Hindlimb muscle (tissue), 1 donor: Measurements from ENCODE around the gene CNNM3. TPM values are rescaled to one million over a fixed set of nuclear protein-coding genes. Genes with fewer than 3 reads are reported as not detected.

Experiments used
- DNase-seq: peaks from one replicate; pipeline ENCODE4 v3.0.0-alpha.2; 2013
- polyA plus RNA-seq: library from polyadenylated mRNA; unstranded; fragments of 120-200 nt; gene quantifications from one replicate; pipeline ENCODE4 v1.2.1, GENCODE V29; 2013; ENCODE audit not compliant: insufficient read length

CNNM3 gene
- polyA plus RNA-seq, 1 donor, result 24.5 TPM

DNA sequence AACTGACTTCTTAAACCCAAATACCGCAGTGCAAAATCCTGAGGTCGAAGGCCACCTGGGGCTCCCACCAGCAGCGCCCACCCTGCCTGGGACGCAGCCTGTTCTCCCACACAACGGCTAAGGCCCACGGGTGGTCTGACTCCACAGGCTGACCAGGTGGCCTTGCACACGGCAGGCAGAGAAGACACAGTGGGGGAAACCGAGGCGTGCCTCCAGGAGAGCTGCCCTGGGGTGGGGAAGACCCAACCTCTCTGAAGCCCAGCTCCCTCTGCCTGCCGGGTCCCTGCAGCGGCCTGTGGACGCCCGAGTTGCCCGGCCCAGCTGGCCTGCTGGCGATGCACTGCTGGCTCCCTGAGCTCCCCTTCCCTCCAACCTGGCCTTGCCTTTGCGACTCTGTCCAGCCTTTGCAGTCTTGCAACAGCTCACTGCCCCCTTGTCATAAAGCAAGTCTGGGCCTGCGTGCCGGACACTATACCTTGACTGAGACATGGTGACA is 63.5 kb downstream of the CNNM3 start:
- DNase-seq, result no peak

DNA sequence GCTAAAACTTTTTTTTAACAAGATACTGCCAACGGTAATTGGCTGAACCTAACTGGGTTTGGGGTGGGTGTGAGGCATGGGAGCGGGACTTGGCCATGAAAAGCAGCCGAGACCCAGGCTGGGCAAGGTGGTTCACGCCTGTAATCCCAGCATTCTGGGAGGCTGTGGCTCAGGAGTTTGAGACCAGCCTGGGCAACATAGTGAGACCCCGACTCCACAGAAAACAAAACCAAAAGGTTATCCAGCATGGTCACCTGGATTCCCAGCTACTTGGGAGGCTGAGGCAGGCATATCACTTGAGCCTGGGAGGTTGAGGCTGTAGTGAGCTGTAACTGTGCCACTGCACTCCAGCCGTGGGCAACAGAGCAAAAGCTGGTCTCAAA is 64.8 kb downstream of the CNNM3 start:
- no peak for DNase-seq

DNA sequence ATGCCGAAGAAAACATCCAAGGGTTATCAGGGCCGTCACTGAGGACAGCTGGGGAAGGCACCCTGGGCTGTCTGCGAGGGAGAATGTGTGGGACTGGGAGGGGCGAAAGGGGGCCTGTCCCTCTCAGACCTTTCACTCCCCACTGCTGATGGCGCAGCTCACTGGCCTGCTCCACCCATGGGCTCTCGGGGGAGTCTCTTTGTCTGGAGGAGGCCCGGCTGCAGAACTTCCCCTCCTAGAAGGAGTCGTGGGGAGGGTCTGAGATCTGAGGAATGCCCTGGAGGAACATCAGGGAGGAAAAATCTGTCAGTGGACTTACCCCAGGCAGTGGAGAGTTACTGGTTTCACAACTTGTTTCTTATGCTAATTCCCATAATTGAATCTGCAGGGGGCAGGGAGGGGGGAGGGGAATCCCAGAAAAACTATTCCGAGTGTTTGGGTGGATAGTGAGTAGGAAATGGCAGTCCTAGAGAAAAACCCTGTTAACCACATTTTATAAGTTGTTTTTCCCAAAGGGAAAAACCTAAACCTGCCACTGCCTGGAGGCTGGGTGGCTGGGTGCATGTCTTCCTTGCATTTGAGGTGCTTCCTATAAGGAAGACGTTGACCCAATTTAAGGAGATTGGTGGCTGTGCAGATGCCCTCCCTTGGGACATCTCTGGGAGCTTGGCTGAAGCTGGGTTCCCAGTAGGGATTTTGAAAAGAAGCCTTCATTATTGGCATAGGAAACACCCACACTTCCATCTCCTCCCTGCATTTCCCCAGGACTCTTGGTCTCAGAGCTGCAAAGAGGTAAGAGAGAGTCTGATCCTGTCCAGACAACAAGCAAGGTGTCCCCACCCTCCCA is 65.5 kb downstream of the CNNM3 start:
- no peak for DNase-seq

DNA sequence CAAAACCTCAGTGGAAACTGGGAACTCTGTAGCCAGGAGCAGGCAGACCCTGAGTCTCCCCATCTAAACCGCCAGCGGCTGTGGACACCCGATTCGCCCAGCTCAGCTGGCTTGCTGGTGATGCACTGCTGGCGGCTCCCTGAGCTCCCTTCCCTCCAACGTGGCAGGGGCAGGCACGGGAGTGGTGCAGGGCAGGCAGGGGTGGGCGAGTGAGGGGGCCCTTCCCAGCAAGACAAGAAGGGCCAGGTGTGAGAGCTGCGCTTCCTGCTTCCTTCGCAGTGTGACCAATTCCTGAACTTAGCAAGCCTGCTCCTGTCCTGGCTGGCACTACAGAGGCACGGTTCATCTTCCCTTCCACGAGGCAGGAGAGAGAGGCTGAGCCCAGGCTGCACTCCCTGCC is 66.2 kb downstream of the CNNM3 start:
- DNase-seq, result no peak

DNA sequence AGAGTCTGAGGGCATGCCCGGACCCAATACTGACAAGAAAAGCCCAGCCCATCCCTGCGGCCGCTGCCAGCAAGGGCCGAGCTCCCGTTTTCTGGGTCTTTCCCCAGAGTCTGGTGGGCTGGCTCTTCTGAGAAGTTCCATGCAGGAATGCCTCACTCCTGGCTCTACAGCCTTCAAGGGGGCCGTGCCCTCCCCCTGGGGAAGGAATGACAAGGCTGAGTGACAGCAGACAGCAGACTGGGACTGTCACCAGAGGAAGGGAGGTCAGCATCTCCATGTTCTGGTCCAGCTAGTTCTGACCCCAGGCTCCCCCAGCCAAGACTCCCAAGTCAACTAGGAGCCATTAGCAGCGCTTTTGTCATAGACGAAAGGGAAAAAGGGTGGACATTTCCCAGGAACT is 66.8 kb downstream of the CNNM3 start:
- no peak for DNase-seq

DNA sequence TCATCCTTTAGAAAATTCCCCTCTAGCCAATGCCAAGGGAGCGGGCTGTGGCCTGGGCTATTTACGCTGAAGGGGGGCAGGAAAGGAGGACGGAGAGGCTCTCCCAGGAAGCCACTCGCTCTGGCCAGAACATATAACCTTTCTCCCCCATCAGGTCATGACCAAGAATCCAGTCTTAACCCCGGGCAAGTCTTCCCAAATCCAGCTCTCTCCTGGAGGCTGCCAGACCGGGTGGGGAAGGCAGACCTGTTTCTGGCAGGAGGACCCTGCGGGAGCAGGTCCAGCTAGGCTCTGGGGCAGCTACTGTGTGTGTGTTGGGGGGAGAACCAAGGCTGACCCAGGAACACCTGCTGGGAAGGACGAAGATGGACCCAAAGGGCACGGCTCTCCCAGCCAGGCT is 67.2 kb downstream of the CNNM3 start:
- DNase-seq, result no peak

Other genes starting within 250 kb of the CNNM3 start
- gene KANSL3, start 178.0 kb upstream of the CNNM3 start, polyA plus RNA-seq, result 36.3 TPM
- 3.9 TPM for gene FER1L5, start 173.5 kb upstream of the CNNM3 start, polyA plus RNA-seq
- gene LMAN2L, start 76.2 kb upstream of the CNNM3 start, polyA plus RNA-seq, result 28.5 TPM
- 38.2 TPM for gene CNNM4, start 55.4 kb upstream of the CNNM3 start, polyA plus RNA-seq
- gene ANKRD23, start 27.8 kb downstream of the CNNM3 start, polyA plus RNA-seq, result 13.8 TPM
- gene ANKRD39, start 41.7 kb downstream of the CNNM3 start, polyA plus RNA-seq, result 7.7 TPM
- gene SEMA4C, start 53.8 kb downstream of the CNNM3 start, polyA plus RNA-seq, result 38.8 TPM
- 2.6 TPM for gene FAM178B, start 170.3 kb downstream of the CNNM3 start, polyA plus RNA-seq